Ascending aorta (tissue), 2 donors: Measurements from ENCODE around the gene SULT1A2. TPM values are rescaled to one million over a fixed set of nuclear protein-coding genes. Genes with fewer than 3 reads are reported as not detected.
"Not testable (repeated sequence)": the region's sequence is repeated elsewhere in the genome, so short reads cannot be mapped to it uniquely, and the experiment has no call there.

ENCODE experiments used
- DNase-seq, 2 donors: peaks; one replicate each; pipeline ENCODE4 v3.0.0-alpha.2; 2019; ENCODE audit warnings: low spot score in 2 of 2
- H3K27ac ChIP-seq, 2 donors: fragments of 200-600 bp; sonication (generic); one replicate each; pipeline ENCODE4 v1.5.1; 2016 to 2017; ENCODE audit warnings: mild to moderate bottlenecking in 1 of 2
- H3K27me3 ChIP-seq: fragments of 200-600 bp; sonication (generic); one replicate; pipeline ENCODE4 v1.5.1; 2017
- H3K36me3 ChIP-seq, 2 donors: fragments of 200-600 bp; sonication (generic); one replicate each; pipeline ENCODE4 v1.5.1; 2016
- H3K4me1 ChIP-seq, 2 donors: fragments of 200-600 bp; sonication (generic); one replicate each; pipeline ENCODE4 v1.5.1; 2016 to 2017; ENCODE audit warnings: mild to moderate bottlenecking in 1 of 2
- H3K4me3 ChIP-seq, 2 donors: fragments of 200-600 bp; sonication (generic); one replicate each; pipeline ENCODE4 v1.5.1; 2016 to 2017; ENCODE audit warnings: mild to moderate bottlenecking in 1 of 2
- H3K9me3 ChIP-seq, 2 donors: fragments of 200-600 bp; sonication (generic); one replicate each; pipeline ENCODE4 v1.5.1; 2016
- CTCF ChIP-seq, 3 experiments: fragments of 200-600 bp in 2 of 3; fragments of 450-650 bp in 1 of 3; sonication (generic) in 2 of 3; IDR thresholded peaks; one replicate each; pipeline ENCODE4 v1.5.1; 2016 to 2019; ENCODE audit warnings: antibody characterized with exemption in 3 of 3, mild to moderate bottlenecking in 1 of 3, moderate library complexity in 1 of 3
- intact Hi-C: fragments of 100-400 bp; cut with DNase I; formaldehyde crosslinking; loops from one replicate; pipeline ENCODE4 v1.15.1; 2023
- total RNA-seq: library from RNA; depleted of rRNA; stranded (reverse); fragments of >200 nt; gene quantifications from one replicate; pipeline ENCODE4 v1.1.0, GENCODE V29; 2016

SULT1A2 gene
- total RNA-seq, 1 donor from 2014 or later: 4.3 TPM

GRCh38 chr16:28546626-28547025 lies 50.2 kb downstream of the SULT1A2 start:
- intact Hi-C loops: no loop called here
- no peaks in the 10 kb centered on the region for H3K4me1 ChIP-seq
- H3K9me3 ChIP-seq: no peaks in the 10 kb centered on the region
- H3K4me3 ChIP-seq: no peak overlapping the region
- no peaks in the 10 kb centered on the region for H3K27me3 ChIP-seq
- no peak for DNase-seq
- no peak for TF ChIP-seq CTCF (IDR thresholded peaks at IDR 0.05)
- no peak overlapping the region for H3K27ac ChIP-seq
- H3K36me3 ChIP-seq: no peaks in the 10 kb centered on the region

GRCh38 chr16:28545964-28546363 lies 50.9 kb downstream of the SULT1A2 start:
- DNase-seq, H3K27me3 ChIP-seq, H3K4me1 ChIP-seq, H3K4me3 ChIP-seq, H3K9me3 ChIP-seq, H3K36me3 ChIP-seq, intact Hi-C loops, H3K27ac ChIP-seq: not testable (repeated sequence)

GRCh38 chr16:28544998-28545397 lies 51.9 kb downstream of the SULT1A2 start:
- no peak for DNase-seq
- Histone ChIP-seq H3K4me3 (no peak overlapping the region), H3K36me3 (no peaks in the 10 kb centered on the region), H3K27me3 (no peaks in the 10 kb centered on the region), H3K4me1 (no peaks in the 10 kb centered on the region), H3K27ac (no peak overlapping the region), H3K9me3 (no peaks in the 10 kb centered on the region)
- intact Hi-C loops: no loop called here
- TF ChIP-seq CTCF (IDR thresholded peaks at IDR 0.05): no peak

GRCh38 chr16:28543072-28543471 lies 53.8 kb downstream of the SULT1A2 start:
- no peaks in the 10 kb centered on the region for H3K27me3 ChIP-seq
- H3K4me3 ChIP-seq: no peak overlapping the region
- no peaks in the 10 kb centered on the region for H3K36me3 ChIP-seq
- H3K4me1 ChIP-seq: peaks cover under 1 to 9% of the 10 kb centered on the region in 2 donors
- intact Hi-C loops: no loop called here
- no peak overlapping the region for H3K27ac ChIP-seq
- no peak for DNase-seq
- no peak for TF ChIP-seq CTCF (IDR thresholded peaks at IDR 0.05)
- H3K9me3 ChIP-seq: no peaks in the 10 kb centered on the region

- H3K27me3 ChIP-seq: no peaks in the 10 kb centered on the region
- H3K9me3 ChIP-seq: no peaks in the 10 kb centered on the region
- no peak overlapping the region for H3K27ac ChIP-seq
- no peak for TF ChIP-seq CTCF (IDR thresholded peaks at IDR 0.05)
- H3K4me3 ChIP-seq: no peak overlapping the region
- H3K36me3 ChIP-seq: peaks cover 0 to under 1% of the 10 kb centered on the region in 2 donors
- intact Hi-C loops: no loop called here
- peaks cover 5 to 12% of the 10 kb centered on the region in 2 donors for H3K4me1 ChIP-seq
- no peak for DNase-seq
Observed at GRCh38 chr16:28542646-28543045, 54.2 kb downstream of the SULT1A2 start.

Other genes starting within 250 kb of the SULT1A2 start
- gene NPIPB6, start 233.5 kb downstream of the SULT1A2 start, total RNA-seq: 1.7 TPM
- 200 TPM for gene EIF3CL, start 193.2 kb downstream of the SULT1A2 start, total RNA-seq
- gene NPIPB7, start 124.7 kb downstream of the SULT1A2 start, total RNA-seq: not detected
- 16.1 TPM for gene CLN3, start 105.0 kb downstream of the SULT1A2 start, total RNA-seq
- 1.2 TPM for gene APOBR, start 102.4 kb downstream of the SULT1A2 start, total RNA-seq
- gene IL27, start 90.2 kb downstream of the SULT1A2 start, total RNA-seq: not detected
- 290 TPM for gene NUPR1, start 58.1 kb downstream of the SULT1A2 start, total RNA-seq
- 14.0 TPM for gene SGF29, start 43.1 kb downstream of the SULT1A2 start, total RNA-seq
- gene SULT1A1, start 13.0 kb upstream of the SULT1A2 start, total RNA-seq: 46.2 TPM
- not detected for gene NPIPB8, start 41.0 kb upstream of the SULT1A2 start, total RNA-seq
- 356 TPM for gene EIF3C, start 114.4 kb upstream of the SULT1A2 start, total RNA-seq
- not detected for gene NPIPB9, start 154.7 kb upstream of the SULT1A2 start, total RNA-seq
- 169 TPM for gene ATXN2L, start 225.9 kb upstream of the SULT1A2 start, total RNA-seq
- gene TUFM, start 249.3 kb upstream of the SULT1A2 start, total RNA-seq: 92.5 TPM